Esophagus muscularis mucosa (tissue), 4 donors: ENCODE measurements around the gene MARCHF7.

ENCODE experiments used
- CTCF ChIP-seq, 3 experiments: fragments of 200-600 bp in 2 of 3; fragments of 450-650 bp in 1 of 3; sonication (generic) in 2 of 3; IDR thresholded peaks; one replicate each; pipeline ENCODE4 v1.5.1; 2017 to 2019; ENCODE audit warnings: antibody characterized with exemption in 3 of 3, mild to moderate bottlenecking in 2 of 3, moderate library complexity in 1 of 3
- EP300 ChIP-seq: sonication (generic); formaldehyde crosslinking; IDR thresholded peaks from one replicate; pipeline ENCODE4 v1.6.1; 2017; ENCODE audit warnings: antibody characterized with exemption
- POLR2A ChIP-seq: fragments of 450-650 bp; IDR thresholded peaks from one replicate; pipeline ENCODE4 v1.6.1; 2017; ENCODE audit warnings: antibody characterized with exemption, moderate library complexity, mild to moderate bottlenecking, low read depth
- POLR2AphosphoS5 ChIP-seq, 2 donors: sonication (generic); formaldehyde crosslinking; IDR thresholded peaks; one replicate each; pipeline ENCODE4 v1.6.1; 2017; ENCODE audit warnings: antibody characterized with exemption in 2 of 2

- no peak for TF ChIP-seq EP300
- TF ChIP-seq CTCF (IDR thresholded peaks at IDR 0.05): no peak
- no peak for TF ChIP-seq POLR2AphosphoS5 (IDR thresholded peaks at IDR 0.05)
- TF ChIP-seq POLR2A: no peak
These were observed 3.1 kb downstream of the MARCHF7 start for GRCh38 chr2:159715451-159715850.
